Measurements from ENCODE around the gene RASGEF1C. TPM values are rescaled to one million over a fixed set of nuclear protein-coding genes. Genes with fewer than 3 reads are reported as not detected.

Gene RASGEF1C
- total and polyA plus RNA-seq, 8 donors, result 0.09 to 0.38 TPM; not detected in 6

GRCh38 chr5:180082633-180083420 is 126.2 kb downstream of the RASGEF1C start:
- no peaks in the 10 kb centered on the region for H3K9me3 ChIP-seq
- no peak overlapping the region for H3K4me3 ChIP-seq
- 82 to 89% methylated on average over 17 of the region's 17 CpGs for WGBS, 2 donors
- ATAC-seq (no peak), FAIRE-seq (no peak), DNase-seq (no peak)
- H3K27me3 ChIP-seq, result no peaks in the 10 kb centered on the region
- peaks cover 3 to 16% (median 8%) of the 10 kb centered on the region in 3 donors for H3K4me1 ChIP-seq
- no peak overlapping the region for H3K27ac ChIP-seq
- TF ChIP-seq CTCF (IDR thresholded peaks at IDR 0.05), result no peak
- intact Hi-C loops (cut with DNase I), result no loop called here
- no peaks in the 10 kb centered on the region for H3K36me3 ChIP-seq

- Histone ChIP-seq H3K27ac (no peak overlapping the region), H3K4me3 (no peak overlapping the region), H3K36me3 (no peaks in the 10 kb centered on the region), H3K4me1 (peaks cover 3 to 16% (median 8%) of the 10 kb centered on the region in 3 donors), H3K27me3 (no peaks in the 10 kb centered on the region), H3K9me3 (no peaks in the 10 kb centered on the region)
- intact Hi-C loops (cut with DNase I), result no loop called here
- TF ChIP-seq CTCF (IDR thresholded peaks at IDR 0.05), result no peak
- 84 to 87% methylated on average over 5 of the region's 5 CpGs for WGBS, 2 donors
- no peak for ATAC-seq
- DNase-seq, result no peak
- FAIRE-seq, result no peak
Observed at GRCh38 chr5:180081481-180081880, 127.5 kb downstream of the RASGEF1C start.

GRCh38 chr5:180080486-180081280 is 128.3 kb downstream of the RASGEF1C start:
- intact Hi-C loops (cut with DNase I), result no loop called here
- Histone ChIP-seq H3K27me3 (no peaks in the 10 kb centered on the region), H3K27ac (no peak overlapping the region), H3K9me3 (no peaks in the 10 kb centered on the region), H3K4me1 (peaks cover 2 to 13% (median 5%) of the 10 kb centered on the region in 3 donors), H3K4me3 (no peak overlapping the region), H3K36me3 (no peaks in the 10 kb centered on the region)
- DNase-seq, result no peak
- 86 to 89% methylated on average over 24 of the region's 24 CpGs for WGBS, 2 donors
- no peak for FAIRE-seq
- no peak for ATAC-seq
- TF ChIP-seq CTCF (IDR thresholded peaks at IDR 0.05), result no peak

GRCh38 chr5:180079702-180080466 is 129.1 kb downstream of the RASGEF1C start:
- Histone ChIP-seq H3K4me3 (no peak overlapping the region), H3K36me3 (no peaks in the 10 kb centered on the region), H3K27ac (no peak overlapping the region), H3K27me3 (no peaks in the 10 kb centered on the region), H3K9me3 (no peaks in the 10 kb centered on the region), H3K4me1 (peaks cover 0 to 6% (median 0%) of the 10 kb centered on the region in 3 donors)
- ATAC-seq, result no peak
- FAIRE-seq, result no peak
- intact Hi-C loops (cut with DNase I), result no loop called here
- no peak for DNase-seq
- TF ChIP-seq CTCF (IDR thresholded peaks at IDR 0.05), result no peak
- 75 to 85% methylated on average over 14 of the region's 14 CpGs for WGBS, 2 donors
